NCI-H2029 (cell line): ENCODE measurements around the gene LRFN3.
"Not testable (repeated sequence)": the region's sequence is repeated elsewhere in the genome, so short reads cannot be mapped to it uniquely, and the experiment has no call there.

Experiments
- DNase-seq: peaks from one replicate; lab custom pipeline; 2025; lab: John Stamatoyannopoulos, UW

LRFN3 gene

GRCh38 chr19:35977446-35978222 lies 41.5 kb downstream of the LRFN3 start:
- no peak for DNase-seq

GRCh38 chr19:35978271-35978670 lies 42.1 kb downstream of the LRFN3 start:
- no peak for DNase-seq

GRCh38 chr19:35978832-35979365 lies 42.7 kb downstream of the LRFN3 start:
- no peak for DNase-seq

GRCh38 chr19:35980997-35981396 lies 44.8 kb downstream of the LRFN3 start:
- not testable (repeated sequence) for DNase-seq

GRCh38 chr19:35983177-35983576 lies 47.0 kb downstream of the LRFN3 start:
- DNase-seq = no peak

GRCh38 chr19:35986111-35986510 lies 49.9 kb downstream of the LRFN3 start:
- no peak for DNase-seq

GRCh38 chr19:35986664-35987570 lies 50.7 kb downstream of the LRFN3 start:
- DNase-seq = peak; percentile 58

GRCh38 chr19:35987571-35987896 lies 51.4 kb downstream of the LRFN3 start:
- no peak for DNase-seq

GRCh38 chr19:35988824-35989223 lies 52.6 kb downstream of the LRFN3 start:
- DNase-seq = no peak

- DNase-seq = no peak
These were observed 54.0 kb downstream of the LRFN3 start for GRCh38 chr19:35990156-35990555.

- DNase-seq = no peak
These were observed 54.9 kb downstream of the LRFN3 start for GRCh38 chr19:35990771-35991730.

- no peak for DNase-seq
These were observed 55.7 kb downstream of the LRFN3 start for GRCh38 chr19:35991731-35992450.

- DNase-seq = no peak
These were observed 57.0 kb downstream of the LRFN3 start for GRCh38 chr19:35992907-35993765.

GRCh38 chr19:35993923-35994598 lies 57.9 kb downstream of the LRFN3 start:
- DNase-seq = no peak
